Measurements from ENCODE around the gene CACNA1D.

CACNA1D gene

GRCh38 chr3:53822331-53822741 lies 327.9 kb downstream of the CACNA1D start:
- no peak for DNase-seq (ENCODE audit: low read depth)

- no peak for DNase-seq (ENCODE audit: low read depth)
These were observed 328.9 kb downstream of the CACNA1D start for GRCh38 chr3:53823026-53823955.

- DNase-seq (ENCODE audit: low read depth), result no peak
These were observed 329.7 kb downstream of the CACNA1D start for GRCh38 chr3:53823956-53824657.

GRCh38 chr3:53824795-53825194 lies 330.4 kb downstream of the CACNA1D start:
- no peak for DNase-seq (ENCODE audit: low read depth)

- DNase-seq (ENCODE audit: low read depth), result no peak
These were observed 331.6 kb downstream of the CACNA1D start for GRCh38 chr3:53826048-53826447.

DNA sequence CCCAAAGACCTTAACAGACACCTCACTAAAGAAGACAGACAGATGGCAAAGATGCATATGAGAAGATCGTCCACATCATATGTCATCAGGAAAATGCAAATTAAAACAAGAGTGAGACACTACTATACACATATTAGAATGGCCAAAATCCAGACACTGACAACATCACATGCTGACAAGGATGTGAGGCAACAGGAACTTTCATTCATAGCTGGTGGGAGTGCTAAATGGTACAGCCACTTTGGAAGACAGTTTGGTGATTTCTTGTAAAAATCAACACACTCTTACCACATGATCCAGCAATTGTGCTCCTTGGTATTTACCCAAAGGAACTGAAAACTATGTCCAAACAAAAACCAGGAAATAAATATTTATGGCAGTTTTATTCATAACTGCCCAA lies 334.2 kb downstream of the CACNA1D start:
- no peak for DNase-seq (ENCODE audit: low read depth)

- DNase-seq (ENCODE audit: low read depth), result no peak
These were observed 335.2 kb downstream of the CACNA1D start for GRCh38 chr3:53829605-53830004.

- DNase-seq (ENCODE audit: low read depth), result no peak
These were observed 336.5 kb downstream of the CACNA1D start for GRCh38 chr3:53830944-53831343.

DNA sequence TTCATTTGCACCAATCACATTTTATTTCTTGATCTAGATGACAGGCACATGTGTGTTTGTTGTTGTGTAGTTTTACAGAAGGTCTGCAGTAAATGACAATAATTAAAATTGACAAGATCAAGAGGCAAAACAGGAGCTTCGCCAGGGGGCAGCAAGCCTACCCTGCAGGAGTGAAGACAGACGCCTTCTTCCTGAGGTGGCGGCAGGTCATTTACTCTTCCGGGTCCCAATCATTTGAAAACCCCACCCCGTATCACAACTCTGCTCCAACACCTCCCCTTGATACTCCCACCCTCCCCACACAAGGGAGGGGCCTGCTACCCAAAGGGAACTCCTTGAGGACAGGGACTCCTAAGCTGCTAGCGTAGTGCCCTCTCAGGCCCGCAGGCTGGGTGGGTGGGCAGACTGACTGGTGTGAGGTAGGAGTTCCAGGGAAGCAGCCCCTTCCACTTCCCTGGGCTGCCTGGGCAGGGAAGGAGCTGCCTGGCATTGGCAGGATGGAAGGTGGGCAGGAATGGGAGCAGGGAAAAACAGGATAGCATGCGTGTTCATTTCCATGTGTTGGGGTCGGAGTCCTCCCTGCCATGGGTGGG lies 338.7 kb downstream of the CACNA1D start:
- no peak for DNase-seq (ENCODE audit: low read depth)

- no peak for DNase-seq (ENCODE audit: low read depth)
These were observed 339.3 kb downstream of the CACNA1D start for GRCh38 chr3:53833700-53834099.

- no peak for DNase-seq (ENCODE audit: low read depth)
These were observed 340.2 kb downstream of the CACNA1D start for GRCh38 chr3:53834429-53835095.

DNA sequence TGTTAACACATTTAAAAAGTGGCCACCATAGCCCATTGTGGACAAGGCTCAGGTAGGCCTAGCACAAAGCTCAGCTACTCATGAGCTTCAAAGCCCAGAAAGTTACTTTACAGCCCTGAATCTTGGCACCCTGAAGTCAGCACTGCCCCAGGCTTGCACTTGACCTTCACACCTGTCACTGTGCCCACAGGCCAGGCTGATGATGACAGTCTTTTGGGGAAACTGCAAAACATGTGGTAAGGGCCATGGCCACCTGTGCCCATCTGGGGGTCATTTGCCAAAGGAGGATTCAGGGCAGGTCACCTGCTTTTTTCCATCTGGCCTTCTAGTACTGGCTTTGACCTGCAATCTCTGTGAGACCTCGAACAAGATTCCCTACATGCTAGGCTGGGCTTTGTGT lies 340.8 kb downstream of the CACNA1D start:
- DNase-seq (ENCODE audit: low read depth), result no peak

DNA sequence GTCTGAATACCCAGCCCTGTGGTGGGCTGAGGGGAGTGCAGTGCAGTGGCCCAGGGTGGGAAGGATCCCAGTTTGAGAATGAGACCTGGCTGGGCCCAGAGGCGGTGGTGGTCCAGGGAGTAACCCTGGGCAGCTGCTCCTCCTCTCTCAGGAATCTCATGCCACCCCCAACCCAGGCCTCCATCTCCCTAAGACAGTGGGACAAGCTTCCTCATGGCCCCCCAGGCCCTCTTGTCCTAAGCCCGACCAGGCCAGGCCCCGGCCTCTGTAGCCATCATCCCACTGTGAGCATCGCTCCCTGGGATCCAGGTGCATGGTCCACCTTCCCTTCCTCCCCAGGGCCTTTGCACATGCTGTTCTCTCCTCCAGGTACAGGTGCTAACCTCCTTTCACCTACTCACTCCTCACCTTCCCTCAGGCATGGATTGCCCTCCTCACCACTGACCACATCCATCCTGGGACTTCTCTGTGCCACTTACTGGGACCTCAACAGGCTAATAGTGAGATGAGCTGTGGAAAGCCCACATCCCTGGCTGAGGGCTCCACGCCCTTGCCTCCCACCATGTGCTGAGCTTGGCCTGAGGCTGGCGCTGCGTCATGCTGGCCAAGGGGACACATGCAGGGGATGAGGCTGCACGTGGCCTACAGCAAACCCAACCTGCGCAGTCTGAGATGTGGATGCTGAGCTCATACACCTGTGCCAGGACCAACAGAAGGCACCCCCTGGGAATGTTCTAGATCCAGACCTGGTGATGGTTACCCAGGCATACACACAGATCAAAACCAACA lies 341.9 kb downstream of the CACNA1D start:
- DNase-seq (ENCODE audit: low read depth), result no peak

DNA sequence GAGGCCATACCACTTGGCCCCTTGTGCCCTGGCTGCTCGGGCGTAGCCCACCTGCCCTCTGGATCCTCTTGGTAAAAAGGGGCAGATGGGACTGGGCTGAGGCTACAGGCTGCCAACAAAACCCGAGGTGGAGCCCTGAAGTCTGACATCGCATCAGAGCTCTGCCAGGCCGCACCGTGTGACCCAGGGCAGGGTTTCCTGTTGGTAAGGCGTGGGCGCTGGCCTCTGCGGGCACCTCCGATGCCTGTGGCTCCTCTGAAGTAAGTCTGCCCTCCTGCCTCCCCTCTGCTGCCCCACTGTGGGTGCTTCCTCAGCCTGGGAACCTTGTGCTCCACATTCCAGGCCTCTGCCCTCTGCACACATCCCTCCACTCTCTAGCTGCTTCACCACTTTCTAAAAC lies 342.9 kb downstream of the CACNA1D start:
- DNase-seq (ENCODE audit: low read depth), result no peak

DNA sequence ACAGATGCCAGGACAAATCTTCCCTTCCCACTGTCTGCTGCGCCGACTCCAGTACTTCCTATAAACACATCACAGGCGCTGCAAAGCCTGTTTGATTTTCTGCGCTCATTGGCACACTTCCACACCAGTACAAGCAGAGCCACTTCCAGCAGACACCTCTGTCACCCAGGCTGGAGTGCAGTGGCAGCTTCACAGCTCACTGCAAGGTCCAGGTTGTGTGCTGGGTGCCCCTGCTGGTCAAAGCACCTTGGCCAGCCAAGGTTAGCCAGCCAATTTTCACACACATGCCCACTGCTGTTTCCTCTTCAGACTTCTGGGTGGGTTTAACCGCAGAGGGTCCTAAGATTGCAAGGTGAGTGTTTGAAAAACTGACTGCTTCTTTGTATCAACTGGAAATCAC lies 346.9 kb downstream of the CACNA1D start:
- DNase-seq (ENCODE audit: low read depth), result no peak

DNA sequence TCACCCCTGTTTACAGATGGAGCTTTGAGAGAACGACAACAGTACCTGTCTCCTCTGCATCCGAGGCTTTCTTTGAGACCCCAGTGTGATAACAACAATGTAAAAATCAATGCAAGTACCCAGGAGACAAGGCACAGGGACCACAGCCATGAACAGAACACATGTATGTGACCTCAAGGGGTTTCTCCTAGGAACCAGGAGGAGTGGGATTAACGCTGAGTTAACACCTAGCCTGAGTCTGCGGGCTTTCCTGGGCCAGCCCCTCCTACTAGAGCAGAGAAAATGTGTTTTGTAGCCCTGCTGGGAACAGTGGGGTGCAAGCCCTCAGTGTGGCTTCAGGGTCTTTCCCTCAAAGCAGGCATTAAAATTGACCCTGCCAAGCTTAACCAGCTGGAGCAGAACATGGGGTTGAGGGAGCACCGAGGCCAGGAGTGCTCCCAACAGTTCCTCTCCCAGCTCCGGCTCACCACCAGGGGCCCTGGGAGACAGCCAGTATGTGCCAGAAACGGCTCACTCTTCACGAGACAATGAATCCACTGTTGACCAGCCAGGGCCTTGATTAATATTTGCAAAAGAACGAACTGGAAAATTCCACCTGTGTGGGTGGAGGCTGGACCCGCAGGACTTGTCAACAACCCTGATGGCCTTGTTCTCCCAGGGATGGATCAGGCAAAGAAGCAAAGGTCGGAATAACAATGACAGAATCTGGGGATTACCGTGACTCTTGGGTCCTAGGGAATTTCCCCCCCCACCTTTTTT lies 348.2 kb downstream of the CACNA1D start:
- DNase-seq (ENCODE audit: low read depth), result no peak

GRCh38 chr3:53843195-53844177 lies 349.1 kb downstream of the CACNA1D start:
- DNase-seq (ENCODE audit: low read depth), result no peak

- DNase-seq (ENCODE audit: low read depth), result no peak
These were observed 350.1 kb downstream of the CACNA1D start for GRCh38 chr3:53844262-53845102.

Data from stimulated activated CD8-positive, alpha-beta memory T cell treated with anti-CD3 and anti-CD28 coated beads, Interleukin-15, amount 100 ng/mL, for 24 hours (primary cell).